T-helper 2 cell treated with Interferon-gamma antibody and Interleukin-4, amounts not matched to agents 5 μg/mL and 100 μg/mL, for 36 hours (primary cell): ENCODE measurements around the gene YPEL2.

Experiments
- DNase-seq: peaks from one replicate; pipeline ENCODE4 v3.0.0; 2021; ENCODE audit warnings: low spot score
- H3K27ac Mint-ChIP-seq: one replicate; pipeline ENCODE4 v1.8.0; 2021; ENCODE audit warnings: mild to moderate bottlenecking, mixed read lengths
- H3K27me3 Mint-ChIP-seq: one replicate; pipeline ENCODE4 v1.8.0; 2021; ENCODE audit warnings: low read depth, mixed read lengths
- H3K36me3 Mint-ChIP-seq: one replicate; pipeline ENCODE4 v1.8.0; 2021; ENCODE audit warnings: low read depth, mixed read lengths
- H3K4me1 Mint-ChIP-seq: one replicate; pipeline ENCODE4 v1.8.0; 2021; ENCODE audit warnings: low read depth, mixed read lengths
- H3K4me3 Mint-ChIP-seq: one replicate; pipeline ENCODE4 v1.8.0; 2022; ENCODE audit warnings: mild to moderate bottlenecking, moderate library complexity, mixed read lengths
- H3K9me3 Mint-ChIP-seq: one replicate; pipeline ENCODE4 v1.8.0; 2021; ENCODE audit warnings: mixed read lengths

Gene YPEL2

DNA sequence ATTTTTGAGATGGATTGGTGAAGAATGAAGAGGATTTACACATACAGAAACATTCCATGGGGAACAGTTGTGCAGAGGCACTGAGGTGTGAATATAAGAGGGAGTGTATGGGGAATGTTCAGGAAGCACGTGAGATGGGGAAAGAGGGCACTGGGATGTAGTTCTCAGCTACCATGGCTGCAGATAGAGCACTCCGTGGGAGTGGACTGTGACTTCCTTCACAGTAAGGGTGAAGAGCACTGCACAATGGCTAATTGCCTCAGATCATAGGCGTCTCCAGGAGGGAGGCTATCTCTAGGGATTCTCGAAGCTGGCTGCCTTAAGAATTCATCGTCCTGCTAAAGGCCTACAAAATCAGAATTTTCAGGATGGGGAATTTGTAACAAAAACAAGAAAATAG, 7.0 kb downstream of the YPEL2 start:
- peaks cover 29% of the 10 kb centered on the region for H3K4me1 Mint-ChIP-seq
- DNase-seq, result no peak
- H3K36me3 Mint-ChIP-seq, result no peaks in the 10 kb centered on the region
- no peak overlapping the region for H3K27ac Mint-ChIP-seq
- no peaks in the 10 kb centered on the region for H3K9me3 Mint-ChIP-seq
- peaks cover 18% of the 10 kb centered on the region for H3K27me3 Mint-ChIP-seq
- no peak overlapping the region for H3K4me3 Mint-ChIP-seq

DNA sequence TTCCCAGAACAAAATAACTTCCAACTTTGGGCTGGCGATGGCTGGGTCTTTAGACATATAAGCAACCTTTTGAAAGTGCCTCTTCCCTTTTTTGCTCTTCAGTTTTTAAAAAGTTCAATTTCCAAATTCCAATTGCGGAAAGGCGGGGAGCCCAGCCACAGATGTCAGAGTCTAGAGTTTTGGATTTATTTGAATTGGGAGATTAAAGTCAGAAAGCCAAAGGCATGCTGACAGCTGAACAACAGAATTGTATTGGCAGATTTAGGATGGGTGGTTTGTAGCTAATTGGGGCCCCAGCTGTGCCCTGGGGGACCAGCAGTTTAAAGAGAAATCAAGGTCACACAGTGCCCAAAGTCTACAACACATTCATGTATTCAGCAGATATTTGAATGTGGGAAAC, 10.5 kb downstream of the YPEL2 start:
- no peak overlapping the region for H3K4me3 Mint-ChIP-seq
- DNase-seq, result no peak
- peaks cover 18% of the 10 kb centered on the region for H3K4me1 Mint-ChIP-seq
- H3K36me3 Mint-ChIP-seq, result no peaks in the 10 kb centered on the region
- no peaks in the 10 kb centered on the region for H3K9me3 Mint-ChIP-seq
- H3K27ac Mint-ChIP-seq, result no peak overlapping the region
- H3K27me3 Mint-ChIP-seq, result peaks cover 4% of the 10 kb centered on the region

DNA sequence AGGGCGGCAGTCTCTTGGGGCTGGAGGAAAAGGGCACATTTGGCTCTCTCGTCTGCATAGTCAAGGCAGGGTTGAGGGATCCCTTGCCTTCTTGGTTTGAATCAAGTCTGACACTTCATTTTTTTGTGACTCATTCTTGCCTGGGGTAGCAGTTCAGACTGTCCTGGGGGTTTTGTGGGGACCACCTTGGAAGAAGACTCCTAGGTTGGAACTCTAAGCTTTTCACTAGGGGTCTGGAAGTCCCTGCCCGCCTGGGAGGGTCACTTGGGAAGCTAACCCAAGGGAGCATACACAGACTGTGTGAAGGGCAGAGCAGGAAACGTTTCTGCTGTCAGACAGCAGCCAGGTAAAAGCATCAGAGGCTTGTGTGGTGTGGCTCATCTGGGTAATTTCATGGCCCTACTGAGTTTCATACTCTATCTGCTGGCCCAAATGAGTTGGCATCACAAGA, 11.3 kb downstream of the YPEL2 start:
- Mint-ChIP-seq H3K27ac (peak overlapping the region; percentile 62), H3K4me3 (no peak overlapping the region), H3K9me3 (no peaks in the 10 kb centered on the region), H3K4me1 (peaks cover 18% of the 10 kb centered on the region), H3K36me3 (no peaks in the 10 kb centered on the region), H3K27me3 (peaks cover 4% of the 10 kb centered on the region)
- DNase-seq, result no peak

DNA sequence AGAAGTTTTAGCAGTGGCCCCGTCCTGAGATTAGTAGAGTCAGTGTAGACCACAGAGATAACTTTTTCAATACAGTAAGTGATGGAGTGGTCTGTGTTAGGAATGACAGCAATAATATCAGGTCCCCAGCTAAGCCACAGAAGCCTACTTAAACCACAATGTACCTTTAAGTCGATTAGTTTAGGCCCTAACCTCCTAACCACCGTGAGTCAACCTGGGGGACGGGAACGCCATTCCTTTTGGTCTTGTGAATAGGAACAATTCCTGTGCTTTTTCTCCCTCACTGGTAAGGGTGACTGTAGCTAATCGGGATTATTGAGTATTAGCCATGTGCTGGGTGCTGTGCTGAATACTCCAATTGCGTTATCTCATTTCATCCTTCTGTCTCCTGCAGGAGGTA, 14.0 kb downstream of the YPEL2 start:
- Mint-ChIP-seq H3K4me1 (peaks cover 18% of the 10 kb centered on the region), H3K27ac (no peak overlapping the region), H3K9me3 (no peaks in the 10 kb centered on the region), H3K36me3 (no peaks in the 10 kb centered on the region), H3K4me3 (no peak overlapping the region), H3K27me3 (no peaks in the 10 kb centered on the region)
- no peak for DNase-seq

DNA sequence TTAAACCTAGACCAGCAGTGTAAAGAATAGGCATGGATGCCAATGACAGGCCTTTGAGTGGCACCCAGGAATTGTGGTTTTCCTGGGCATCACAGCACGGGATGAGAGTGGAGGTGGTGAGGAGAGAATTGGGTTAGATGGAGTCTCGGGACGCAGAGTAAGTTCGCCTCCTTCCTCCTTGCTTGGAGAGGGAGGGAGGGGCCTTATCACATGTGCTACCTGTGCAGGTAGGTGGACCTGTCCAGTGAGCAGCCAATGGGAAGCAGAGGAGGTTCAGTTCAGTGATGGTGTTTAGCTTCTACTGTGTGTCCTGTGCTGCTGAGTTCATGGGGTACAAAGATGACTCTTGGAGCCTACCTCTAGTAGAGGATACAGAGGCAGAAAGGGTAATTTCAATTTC, 14.9 kb downstream of the YPEL2 start:
- no peak for DNase-seq
- no peaks in the 10 kb centered on the region for H3K36me3 Mint-ChIP-seq
- no peak overlapping the region for H3K4me3 Mint-ChIP-seq
- no peaks in the 10 kb centered on the region for H3K9me3 Mint-ChIP-seq
- H3K4me1 Mint-ChIP-seq, result peaks cover 18% of the 10 kb centered on the region
- H3K27ac Mint-ChIP-seq, result no peak overlapping the region
- no peaks in the 10 kb centered on the region for H3K27me3 Mint-ChIP-seq

DNA sequence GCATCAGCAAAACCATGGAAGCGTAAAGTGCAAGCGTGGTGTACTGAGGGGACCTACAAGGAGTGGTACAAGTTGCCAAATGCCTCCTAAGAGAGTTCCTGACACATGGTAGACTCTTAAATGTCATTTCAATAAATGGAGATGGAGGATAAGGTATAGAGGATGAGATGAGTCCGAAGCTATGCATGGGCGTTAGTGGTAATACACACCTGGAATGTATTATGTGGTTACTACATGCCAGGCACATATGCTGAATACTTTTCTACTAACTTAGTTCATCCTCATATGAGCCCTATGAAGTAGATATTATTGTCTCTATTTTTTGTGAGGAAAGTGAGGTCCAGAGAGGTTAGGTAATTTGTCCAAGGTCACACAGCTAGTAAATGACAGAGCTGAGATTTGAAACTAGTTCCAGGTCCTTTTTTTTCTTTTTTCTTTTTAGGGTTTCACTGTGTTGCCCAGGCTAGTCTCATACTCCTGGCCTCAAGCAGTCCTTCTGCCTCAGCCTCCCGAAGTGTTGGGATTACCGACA, 15.5 kb downstream of the YPEL2 start:
- H3K36me3 Mint-ChIP-seq, result no peaks in the 10 kb centered on the region
- no peaks in the 10 kb centered on the region for H3K27me3 Mint-ChIP-seq
- no peak overlapping the region for H3K27ac Mint-ChIP-seq
- H3K4me3 Mint-ChIP-seq, result no peak overlapping the region
- no peaks in the 10 kb centered on the region for H3K9me3 Mint-ChIP-seq
- H3K4me1 Mint-ChIP-seq, result peaks cover 16% of the 10 kb centered on the region
- no peak for DNase-seq

DNA sequence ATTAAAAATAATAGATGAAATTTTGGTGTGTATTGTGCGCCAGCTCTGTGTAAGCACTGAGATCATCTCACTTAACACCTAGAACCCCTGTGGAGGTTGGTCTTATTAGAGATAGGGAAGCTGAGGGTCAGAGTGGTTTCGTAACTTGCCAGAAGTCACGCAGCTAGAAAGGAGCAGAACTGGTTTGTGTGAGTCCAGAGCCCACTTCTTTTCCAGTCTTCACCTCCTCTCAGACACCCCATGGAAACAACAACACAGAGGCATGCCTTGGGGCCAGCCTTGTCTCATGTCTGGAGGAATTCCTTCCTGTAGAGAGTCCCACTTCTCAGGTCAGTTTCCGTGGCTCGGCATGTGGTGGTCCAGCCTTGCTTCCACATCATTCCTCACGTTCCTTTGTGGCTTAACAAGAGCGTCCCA, 16.5 kb downstream of the YPEL2 start:
- H3K4me1 Mint-ChIP-seq, result peaks cover 15% of the 10 kb centered on the region
- no peaks in the 10 kb centered on the region for H3K9me3 Mint-ChIP-seq
- DNase-seq, result no peak

DNA sequence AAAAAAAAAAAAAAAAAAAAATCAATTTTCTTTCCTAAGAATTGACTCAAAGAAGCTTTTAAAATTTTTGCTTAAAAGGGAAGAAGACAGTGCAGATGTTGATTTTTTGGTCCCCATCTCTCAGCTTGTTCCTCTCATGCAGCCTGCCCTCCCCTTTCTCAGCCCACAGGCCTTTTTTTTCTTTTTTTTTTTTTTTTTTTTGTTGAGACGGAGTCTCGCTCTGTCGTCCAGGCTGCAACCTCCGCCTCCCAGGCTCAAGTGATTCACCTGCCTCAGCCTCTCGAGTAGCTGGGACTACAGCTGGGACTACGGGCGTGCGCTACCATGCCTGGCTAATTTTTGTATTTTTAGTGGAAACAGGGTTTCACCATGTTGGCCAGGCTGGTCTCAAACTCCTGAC, 17.7 kb downstream of the YPEL2 start:
- no peaks in the 10 kb centered on the region for H3K9me3 Mint-ChIP-seq
- H3K4me1 Mint-ChIP-seq, result peaks cover 18% of the 10 kb centered on the region
- H3K27ac Mint-ChIP-seq, result no peak overlapping the region
- peaks cover 5% of the 10 kb centered on the region for H3K36me3 Mint-ChIP-seq
- DNase-seq, result no peak
- H3K27me3 Mint-ChIP-seq, result no peaks in the 10 kb centered on the region
- H3K4me3 Mint-ChIP-seq, result no peak overlapping the region

More for the DNA sequence above, 16.5 kb downstream of the YPEL2 start:
- Mint-ChIP-seq H3K27ac (no peak overlapping the region), H3K36me3 (no peaks in the 10 kb centered on the region), H3K27me3 (no peaks in the 10 kb centered on the region), H3K4me3 (no peak overlapping the region)

DNA sequence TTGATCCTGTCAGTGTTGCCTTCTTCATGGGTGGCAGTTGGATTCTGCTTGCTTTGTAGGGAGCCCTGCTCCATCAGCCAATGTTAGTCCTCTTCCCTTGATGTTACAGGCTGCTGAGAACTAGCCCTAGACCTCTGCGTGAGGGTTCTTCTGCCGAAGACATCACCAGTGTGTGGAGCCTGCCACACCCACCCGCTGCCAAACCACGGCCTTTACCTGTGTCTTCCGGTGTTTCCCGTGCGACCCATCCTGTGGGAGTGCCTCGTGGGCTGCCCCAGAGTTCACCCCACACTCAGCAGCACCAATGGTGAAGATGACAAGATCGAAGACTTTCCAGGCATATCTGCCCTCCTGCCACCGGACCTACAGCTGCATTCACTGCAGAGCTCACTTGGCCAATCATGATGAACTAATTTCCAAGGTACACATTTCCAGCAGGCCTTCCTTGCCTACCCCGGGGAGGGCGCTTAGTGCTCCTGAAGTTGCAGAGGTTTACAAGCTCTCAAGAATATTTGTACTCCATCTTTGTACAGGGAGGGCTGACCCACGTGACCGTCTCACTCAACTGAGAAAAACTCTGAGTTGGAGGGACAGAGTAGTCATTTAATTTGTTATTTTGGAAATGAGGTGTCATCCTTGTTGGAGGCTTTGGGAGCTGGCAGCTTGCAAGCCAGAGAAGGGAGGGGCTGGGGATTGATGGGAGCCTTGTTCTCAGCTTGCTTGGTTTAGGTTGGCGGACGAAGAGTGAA, 21.8 kb downstream of the YPEL2 start:
- Mint-ChIP-seq H3K4me1 (peaks cover 25% of the 10 kb centered on the region), H3K27me3 (no peaks in the 10 kb centered on the region), H3K36me3 (peaks cover 33% of the 10 kb centered on the region), H3K4me3 (peak overlapping the region; percentile 16), H3K9me3 (peaks cover 6% of the 10 kb centered on the region), H3K27ac (no peak overlapping the region)
- no peak for DNase-seq

DNA sequence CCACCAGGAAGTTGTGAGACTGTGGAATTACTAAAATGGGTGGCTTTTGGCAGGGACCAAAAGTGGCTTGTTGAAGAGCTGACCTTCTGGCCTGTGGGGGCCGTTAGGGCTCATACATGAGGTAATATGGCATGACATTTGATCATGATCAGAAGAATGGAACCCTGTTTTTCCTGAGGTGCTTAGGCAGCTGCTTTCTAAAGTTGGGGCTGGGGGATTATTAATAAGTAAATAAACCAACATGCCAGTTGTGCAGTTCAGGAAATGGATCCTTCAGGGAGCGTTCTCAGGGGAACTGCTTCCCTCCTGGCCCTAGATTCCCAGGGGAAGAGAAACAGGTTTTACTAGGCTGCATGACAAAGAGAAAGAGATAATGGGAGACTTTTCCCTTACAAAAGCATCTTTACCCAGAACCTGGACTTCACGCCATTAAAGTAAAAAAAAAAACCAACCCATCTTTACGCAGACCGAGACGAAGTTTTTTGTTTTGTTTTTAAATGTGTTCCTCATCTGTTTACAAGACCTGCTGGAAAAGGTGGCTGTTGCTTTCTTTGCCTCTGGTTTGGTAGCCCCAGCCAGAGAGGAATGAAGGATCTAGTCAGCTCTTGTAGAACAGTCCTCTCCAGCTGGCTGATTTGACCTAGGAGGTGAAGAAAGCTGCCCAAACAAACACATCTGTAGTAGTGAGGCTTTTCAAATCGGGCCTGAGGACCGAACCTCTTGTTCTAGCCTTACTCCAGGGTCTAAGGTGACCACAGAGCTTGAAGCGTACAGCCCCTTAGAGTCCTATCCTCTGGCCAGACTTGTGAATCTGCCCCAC, 22.7 kb downstream of the YPEL2 start:
- peaks cover 6% of the 10 kb centered on the region for H3K9me3 Mint-ChIP-seq
- H3K27me3 Mint-ChIP-seq, result no peaks in the 10 kb centered on the region
- DNase-seq, result no peak
- H3K4me1 Mint-ChIP-seq, result peaks cover 28% of the 10 kb centered on the region
- peaks cover 34% of the 10 kb centered on the region for H3K36me3 Mint-ChIP-seq
- H3K4me3 Mint-ChIP-seq, result no peak overlapping the region
- no peak overlapping the region for H3K27ac Mint-ChIP-seq

DNA sequence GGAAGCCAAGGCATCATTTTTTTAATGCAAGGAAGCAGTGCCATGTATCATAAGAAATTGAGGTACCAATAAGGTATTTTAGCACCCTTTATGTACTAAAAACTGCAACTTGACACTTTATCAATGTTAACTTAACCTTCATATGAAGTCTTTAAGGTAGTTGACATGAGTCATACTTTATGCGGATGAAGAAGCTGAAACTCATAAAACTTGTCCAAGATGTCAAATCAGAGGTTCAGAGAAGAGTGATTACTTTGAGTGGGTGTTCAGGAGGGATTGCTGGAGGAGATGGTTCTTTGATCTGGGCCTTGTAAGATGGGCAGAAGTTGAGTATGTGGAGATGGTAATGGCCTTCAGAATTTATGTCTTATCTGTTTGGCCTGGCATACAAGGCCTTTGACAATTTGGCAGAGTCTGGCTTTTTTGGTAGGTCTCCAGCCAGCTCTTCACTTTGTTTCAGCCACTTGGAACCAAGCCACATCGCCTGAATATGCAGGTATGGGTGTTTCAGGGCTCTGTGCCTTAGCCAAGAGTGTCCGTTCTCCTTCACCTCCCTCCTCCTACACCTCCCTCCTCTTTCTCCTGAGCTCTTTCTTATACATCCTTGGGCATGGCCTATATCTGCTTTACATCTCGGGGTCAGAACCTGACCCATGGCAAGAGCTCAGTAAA, 23.7 kb downstream of the YPEL2 start:
- Mint-ChIP-seq H3K9me3 (peaks cover 6% of the 10 kb centered on the region), H3K27me3 (no peaks in the 10 kb centered on the region), H3K4me3 (no peak overlapping the region), H3K4me1 (peaks cover 31% of the 10 kb centered on the region), H3K36me3 (peaks cover 36% of the 10 kb centered on the region), H3K27ac (no peak overlapping the region)
- DNase-seq, result no peak

DNA sequence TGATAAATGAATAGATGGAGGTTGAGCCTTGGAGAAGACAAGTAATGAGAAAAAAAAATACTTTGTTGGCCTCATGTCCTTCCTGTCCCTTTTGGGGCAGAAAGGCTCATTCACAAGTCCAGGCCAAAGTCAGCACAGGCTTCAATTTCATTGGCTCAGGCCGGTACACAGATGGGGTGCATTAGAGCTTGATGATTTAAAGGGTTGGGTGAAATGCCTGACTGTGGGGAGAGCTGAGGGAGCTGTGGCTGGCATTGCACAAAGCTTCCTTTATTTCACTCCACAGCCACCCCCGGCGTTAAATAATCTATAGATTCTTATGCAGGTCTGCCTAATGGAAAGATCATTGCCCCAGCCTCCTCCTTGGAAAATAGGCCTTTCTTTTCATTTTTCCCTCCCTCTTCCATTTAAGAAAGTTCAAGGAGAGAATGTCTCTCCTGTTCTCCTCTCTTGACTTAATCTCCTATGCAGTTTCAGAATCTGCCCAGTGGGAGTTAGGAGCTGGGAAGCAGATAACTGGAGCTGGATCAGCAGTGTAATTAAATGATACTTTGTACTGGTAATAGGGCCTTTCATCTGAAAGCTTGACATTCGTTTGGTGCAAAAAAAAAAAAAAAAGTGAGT, 24.4 kb downstream of the YPEL2 start:
- no peak for DNase-seq
- Mint-ChIP-seq H3K27ac (no peak overlapping the region), H3K4me3 (no peak overlapping the region), H3K27me3 (no peaks in the 10 kb centered on the region), H3K4me1 (peaks cover 37% of the 10 kb centered on the region), H3K36me3 (peaks cover 37% of the 10 kb centered on the region), H3K9me3 (peaks cover 6% of the 10 kb centered on the region)

DNA sequence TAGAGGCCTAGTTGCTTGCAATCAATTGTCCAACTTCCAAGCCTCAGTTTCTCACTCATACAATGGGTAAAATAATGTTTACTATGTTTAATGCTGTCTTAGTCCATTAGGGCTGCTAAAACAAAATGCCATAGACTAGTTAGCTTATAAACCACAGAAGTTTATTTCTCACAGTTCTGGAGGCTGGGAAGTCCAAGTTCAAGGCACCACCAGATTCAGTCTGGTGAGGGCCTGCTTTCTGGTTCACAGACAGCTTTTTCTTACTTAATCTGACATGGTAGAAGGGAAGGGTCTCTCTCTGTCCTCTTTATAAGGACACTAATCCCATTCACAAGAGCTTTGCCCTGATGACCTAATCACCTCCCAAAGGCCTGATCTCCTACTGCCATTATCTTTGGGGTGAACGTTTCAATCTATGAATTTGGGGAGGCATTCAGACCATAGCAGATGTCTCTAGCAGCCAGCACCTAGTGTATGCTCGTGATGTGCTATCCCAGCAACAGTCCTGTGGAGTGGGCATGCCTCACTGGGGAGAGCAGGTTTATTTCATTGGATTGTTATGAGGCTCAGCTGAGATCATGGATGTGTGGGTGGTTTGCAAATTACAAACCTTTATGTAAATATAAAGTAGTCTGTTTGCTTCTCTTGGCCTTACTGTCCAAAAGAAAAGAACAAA, 25.2 kb downstream of the YPEL2 start:
- peaks cover 6% of the 10 kb centered on the region for H3K9me3 Mint-ChIP-seq
- peaks cover 37% of the 10 kb centered on the region for H3K36me3 Mint-ChIP-seq
- peaks cover 46% of the 10 kb centered on the region for H3K4me1 Mint-ChIP-seq
- no peaks in the 10 kb centered on the region for H3K27me3 Mint-ChIP-seq
- no peak overlapping the region for H3K27ac Mint-ChIP-seq
- H3K4me3 Mint-ChIP-seq, result no peak overlapping the region
- no peak for DNase-seq
